Caco-2 (cell line): Measurements from ENCODE around the gene GRIA1. TPM values are rescaled to one million over a fixed set of nuclear protein-coding genes. Genes with fewer than 3 reads are reported as not detected.

ENCODE experiments used
- BruUV-seq: library from RNA; stranded (reverse); fragments of 400-500 nt; replicated peaks from 2 replicates; lab custom pipeline; 2021; lab: Mats Ljungman, UMichigan
- CTCF ChIA-PET: fragments of 300-600 bp; sonication (Branson Sonifier 250); formaldehyde crosslinking; loops from one replicate; lab custom pipeline; 2022; ENCODE audit warnings: antibody characterized with exemption; lab: Charles Lee
- POLR2A ChIA-PET: fragments of 300-600 bp; sonication (Branson Sonifier 250); formaldehyde crosslinking; loops from one replicate; lab custom pipeline; 2022; ENCODE audit warnings: antibody characterized with exemption; lab: Charles Lee
- DNase-seq, 2 experiments: peaks; one replicate each; pipeline versions ENCODE4 v3.0.0 to v3.0.0-alpha.2; 2020 to 2022
- H3K27me3 ChIP-seq: replicated peaks from 2 replicates; pipeline ENCODE4 v1.6.0; 2011; ENCODE audit warnings: low read length; ENCODE audit not compliant: control insufficient read depth, insufficient read depth
- H3K36me3 ChIP-seq: 2 replicates; pipeline ENCODE4 v1.5.1; 2011; ENCODE audit warnings: low read length; ENCODE audit not compliant: control insufficient read depth, insufficient read depth
- H3K4me1 ChIP-seq: fragments of 250-450 bp; sonication (Bioruptor Pico); 2 replicates; pipeline ENCODE4 v1.5.1; 2020; ENCODE audit warnings: mild to moderate bottlenecking
- H3K4me3 ChIP-seq: 2 replicates; pipeline ENCODE4 v1.5.1; 2011; ENCODE audit warnings: low read depth, mild to moderate bottlenecking, control low read depth, low read length
- H3K9me3 ChIP-seq: fragments of 250-450 bp; sonication (Bioruptor Pico); 2 replicates; pipeline ENCODE4 v1.5.1; 2020; ENCODE audit warnings: mild to moderate bottlenecking, moderate library complexity
- H3K27ac Mint-ChIP-seq: one replicate; pipeline ENCODE4 v1.8.0; 2022; ENCODE audit warnings: mixed read lengths; ENCODE audit not compliant: unreplicated experiment
- H3K27me3 Mint-ChIP-seq: one replicate; pipeline ENCODE4 v1.8.0; 2022; ENCODE audit warnings: mixed read lengths; ENCODE audit not compliant: insufficient read depth, unreplicated experiment
- H3K36me3 Mint-ChIP-seq: one replicate; pipeline ENCODE4 v1.8.0; 2022; ENCODE audit warnings: mild to moderate bottlenecking, mixed read lengths; ENCODE audit not compliant: insufficient read depth, unreplicated experiment
- H3K4me1 Mint-ChIP-seq: one replicate; pipeline ENCODE4 v1.8.0; 2022; ENCODE audit warnings: low read depth, mixed read lengths; ENCODE audit not compliant: unreplicated experiment
- H3K4me3 Mint-ChIP-seq: one replicate; pipeline ENCODE4 v1.8.0; 2022; ENCODE audit warnings: mild to moderate bottlenecking, moderate library complexity, mixed read lengths; ENCODE audit not compliant: unreplicated experiment
- H3K9me3 Mint-ChIP-seq: one replicate; pipeline ENCODE4 v1.8.0; 2022; ENCODE audit warnings: mixed read lengths; ENCODE audit not compliant: unreplicated experiment
- intact Hi-C: fragments of 100-400 bp; cut with micrococcal nuclease; formaldehyde crosslinking; loops from one replicate; pipeline ENCODE4 v1.10.0; 2022; ENCODE audit not compliant: unreplicated experiment
- total RNA-seq: library from RNA; stranded (reverse); gene quantifications from 2 replicates; pipeline ENCODE4 v1.2.3, GENCODE V29; 2022
- TF ChIP-seq, protein P1 (sequence below), 2 experiments: fragments of 200-600 bp in 1 of 2; IDR thresholded peaks; 1 replicate in 1 of 2; 2 replicates in 1 of 2; pipeline versions ENCODE4 v1.5.1 to v1.8.0; 2011 to 2022; ENCODE audit warnings: antibody characterized with exemption in 1 of 2, control low read depth in 1 of 2, inconsistent platforms in 1 of 2, low read depth in 1 of 2, low read length in 1 of 2, mild to moderate bottlenecking in 1 of 2, moderate library complexity in 1 of 2; ENCODE audit not compliant: insufficient read depth in 1 of 2, severe bottlenecking in 1 of 2, unreplicated experiment in 1 of 2

Gene GRIA1
- total RNA-seq, 1 experiment from 2014 or later = not detected

DNA sequence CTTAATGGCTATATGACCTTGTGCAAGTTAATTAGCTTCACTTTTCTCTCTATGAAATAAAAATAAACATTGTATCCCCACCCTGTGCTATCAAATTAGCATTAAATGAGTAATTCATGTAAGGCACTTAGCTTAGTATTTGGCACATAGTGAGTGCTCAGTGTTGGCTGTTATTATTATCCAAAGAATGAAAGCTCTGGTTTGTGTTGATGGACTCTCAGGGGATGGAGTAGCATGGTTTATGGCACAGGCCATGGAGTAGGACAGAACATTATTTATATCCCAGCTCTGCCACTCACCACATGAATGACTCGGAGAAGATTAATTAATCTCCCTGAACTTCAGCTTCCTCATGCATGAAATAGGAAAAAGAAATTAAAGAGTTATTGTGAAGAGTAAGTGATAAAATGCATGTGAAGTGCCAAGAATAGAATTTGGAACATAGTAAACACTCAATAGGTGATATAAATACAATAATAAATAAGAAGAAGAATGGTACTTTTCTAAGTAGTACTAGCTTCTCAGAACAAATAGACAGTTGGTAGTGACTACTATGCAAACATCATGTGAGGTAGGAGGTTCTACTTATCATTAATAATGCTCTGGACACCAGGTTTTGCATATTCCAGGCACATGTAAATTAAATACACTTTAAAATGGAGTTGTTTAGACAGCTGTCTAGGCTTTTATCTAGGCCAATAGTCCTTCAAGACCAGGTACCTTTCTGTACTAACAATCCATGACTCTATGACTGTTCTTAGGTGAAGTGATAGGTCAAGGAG is 146.4 kb downstream of the GRIA1 start:
- DNase-seq = no peak
- Mint-ChIP-seq H3K27me3 (peaks cover 18% of the 10 kb centered on the region), H3K4me1 (no peaks in the 10 kb centered on the region), H3K4me3 (no peak overlapping the region), H3K9me3 (no peaks in the 10 kb centered on the region), H3K27ac (no peak overlapping the region), H3K36me3 (no peaks in the 10 kb centered on the region)
- Histone ChIP-seq H3K9me3 (no peaks in the 10 kb centered on the region), H3K4me3 (no peak overlapping the region), H3K36me3 (no peaks in the 10 kb centered on the region), H3K27me3 (no peaks in the 10 kb centered on the region), H3K4me1 (no peaks in the 10 kb centered on the region)
- TF ChIP-seq, protein P1, sequence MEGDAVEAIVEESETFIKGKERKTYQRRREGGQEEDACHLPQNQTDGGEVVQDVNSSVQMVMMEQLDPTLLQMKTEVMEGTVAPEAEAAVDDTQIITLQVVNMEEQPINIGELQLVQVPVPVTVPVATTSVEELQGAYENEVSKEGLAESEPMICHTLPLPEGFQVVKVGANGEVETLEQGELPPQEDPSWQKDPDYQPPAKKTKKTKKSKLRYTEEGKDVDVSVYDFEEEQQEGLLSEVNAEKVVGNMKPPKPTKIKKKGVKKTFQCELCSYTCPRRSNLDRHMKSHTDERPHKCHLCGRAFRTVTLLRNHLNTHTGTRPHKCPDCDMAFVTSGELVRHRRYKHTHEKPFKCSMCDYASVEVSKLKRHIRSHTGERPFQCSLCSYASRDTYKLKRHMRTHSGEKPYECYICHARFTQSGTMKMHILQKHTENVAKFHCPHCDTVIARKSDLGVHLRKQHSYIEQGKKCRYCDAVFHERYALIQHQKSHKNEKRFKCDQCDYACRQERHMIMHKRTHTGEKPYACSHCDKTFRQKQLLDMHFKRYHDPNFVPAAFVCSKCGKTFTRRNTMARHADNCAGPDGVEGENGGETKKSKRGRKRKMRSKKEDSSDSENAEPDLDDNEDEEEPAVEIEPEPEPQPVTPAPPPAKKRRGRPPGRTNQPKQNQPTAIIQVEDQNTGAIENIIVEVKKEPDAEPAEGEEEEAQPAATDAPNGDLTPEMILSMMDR (IDR thresholded peaks at IDR 0.05; ENCODE audit: insufficient read depth in 1 of 2, low read depth in 1 of 2, low read length in 1 of 2, severe bottlenecking in 1 of 2, unreplicated experiment in 1 of 2) = no peak
- ChIA-PET POLR2A (no interaction called here), CTCF (no interaction called here)
- BruUV-seq = no TSS peak
- intact Hi-C loops = no loop called here

DNA sequence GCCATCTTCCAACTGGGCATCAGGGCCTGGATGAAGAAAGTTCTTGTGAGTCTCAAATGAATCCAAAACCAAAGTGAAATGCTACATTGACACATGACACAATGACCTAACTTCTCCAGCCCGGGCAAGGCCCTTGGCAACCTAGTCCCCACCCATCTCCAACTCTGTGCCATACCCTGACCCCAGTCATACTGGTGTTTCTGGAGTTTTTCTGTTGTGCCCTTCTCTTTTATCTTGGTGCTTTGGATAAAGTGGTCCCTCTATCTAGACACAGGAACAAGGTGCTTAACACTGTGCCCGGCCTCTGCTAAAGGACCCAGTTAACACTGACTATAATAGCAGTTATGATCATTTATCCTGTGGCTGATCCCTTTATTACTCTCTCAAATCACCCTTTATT is 149.8 kb downstream of the GRIA1 start:
- Histone ChIP-seq H3K4me3 (no peak overlapping the region), H3K36me3 (no peaks in the 10 kb centered on the region), H3K9me3 (no peaks in the 10 kb centered on the region), H3K27me3 (no peaks in the 10 kb centered on the region), H3K4me1 (no peaks in the 10 kb centered on the region)
- CTCF ChIA-PET = no interaction called here
- H3K27ac Mint-ChIP-seq = no peak overlapping the region
- no peaks in the 10 kb centered on the region for H3K4me1 Mint-ChIP-seq
- intact Hi-C loops = no loop called here
- DNase-seq = no peak
- POLR2A ChIA-PET = no interaction called here
- TF ChIP-seq, protein P1 (IDR thresholded peaks at IDR 0.05; ENCODE audit: insufficient read depth in 1 of 2, low read depth in 1 of 2, low read length in 1 of 2, severe bottlenecking in 1 of 2, unreplicated experiment in 1 of 2) = no peak
- H3K36me3 Mint-ChIP-seq = no peaks in the 10 kb centered on the region
- no peak overlapping the region for H3K4me3 Mint-ChIP-seq
- no peaks in the 10 kb centered on the region for H3K9me3 Mint-ChIP-seq
- BruUV-seq = no TSS peak
- peaks cover 6% of the 10 kb centered on the region for H3K27me3 Mint-ChIP-seq

DNA sequence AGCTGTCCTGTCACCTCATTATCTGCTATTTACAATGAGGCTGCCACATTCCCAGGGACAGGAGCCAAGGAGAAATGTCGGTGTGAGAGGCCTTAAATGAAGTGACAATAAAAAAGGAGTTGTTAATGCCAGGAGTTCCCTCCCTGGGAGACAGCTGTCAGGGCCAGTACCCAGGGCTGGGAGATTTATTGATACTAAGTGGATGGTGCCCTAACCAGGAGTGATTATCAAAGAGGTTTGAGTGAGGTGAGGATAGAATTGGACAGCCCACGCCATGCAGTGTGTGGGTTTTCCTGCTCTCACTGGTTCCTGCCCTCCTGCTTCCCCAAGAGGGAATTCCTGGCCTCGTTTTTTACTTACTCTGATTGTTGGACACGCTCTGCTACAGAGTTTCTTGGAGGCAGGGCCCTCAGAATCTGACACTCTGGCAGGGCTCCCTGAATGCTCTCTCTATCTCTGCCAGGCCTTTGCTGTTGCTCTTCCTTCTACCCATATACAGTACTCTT is 150.8 kb downstream of the GRIA1 start:
- Histone ChIP-seq H3K36me3 (no peaks in the 10 kb centered on the region), H3K4me3 (no peak overlapping the region), H3K4me1 (no peaks in the 10 kb centered on the region), H3K27me3 (no peaks in the 10 kb centered on the region), H3K9me3 (no peaks in the 10 kb centered on the region)
- CTCF ChIA-PET = no interaction called here
- Mint-ChIP-seq H3K27me3 (peaks cover 6% of the 10 kb centered on the region), H3K4me1 (no peaks in the 10 kb centered on the region), H3K36me3 (no peaks in the 10 kb centered on the region), H3K4me3 (no peak overlapping the region), H3K27ac (no peak overlapping the region), H3K9me3 (no peaks in the 10 kb centered on the region)
- POLR2A ChIA-PET = no interaction called here
- intact Hi-C loops = no loop called here
- DNase-seq = no peak
- BruUV-seq = no TSS peak
- TF ChIP-seq, protein P1 (IDR thresholded peaks at IDR 0.05; ENCODE audit: insufficient read depth in 1 of 2, low read depth in 1 of 2, low read length in 1 of 2, severe bottlenecking in 1 of 2, unreplicated experiment in 1 of 2) = no peak
